Neural progenitor cell (in vitro differentiated cells): ENCODE measurements around the gene MBLAC2.

ENCODE experiments used
- EZH2 ChIP-seq: fragments of 200-600 bp; sonication (generic); IDR thresholded peaks from 2 replicates; pipeline ENCODE4 v1.6.1; 2017; ENCODE audit warnings: antibody characterized with exemption, mild to moderate bottlenecking, moderate library complexity
- EZH2phosphoT487 ChIP-seq: fragments of 200-600 bp; sonication (generic); IDR thresholded peaks from 2 replicates; pipeline ENCODE4 v1.6.1; 2017; ENCODE audit warnings: antibody characterized with exemption
- TF ChIP-seq, protein P1 (sequence below): fragments of 200-600 bp; sonication (generic); IDR thresholded peaks from 2 replicates; pipeline ENCODE4 v1.5.1; 2017; ENCODE audit warnings: antibody characterized with exemption, mild to moderate bottlenecking

DNA sequence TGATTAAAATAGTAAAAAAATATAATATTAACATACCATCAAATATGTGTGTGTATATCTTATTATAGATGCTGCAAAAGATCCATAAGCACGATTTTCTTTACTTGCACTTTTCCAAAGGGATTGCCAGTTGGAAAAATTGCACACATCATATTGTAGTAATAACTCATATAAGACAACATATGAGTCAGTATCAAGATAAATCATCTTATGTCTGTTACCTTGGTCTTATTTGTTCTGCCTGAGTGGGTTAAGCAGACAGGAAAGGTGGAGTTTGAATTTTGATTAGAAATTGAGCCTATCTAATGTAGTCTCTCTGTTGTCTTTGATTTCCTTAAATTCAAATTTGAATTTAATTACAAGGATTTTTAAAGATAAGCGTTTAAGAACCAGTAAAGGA, 30.2 kb upstream of the MBLAC2 start:
- TF ChIP-seq EZH2 (no peak), EZH2phosphoT487 (no peak)
- TF ChIP-seq, protein P1, sequence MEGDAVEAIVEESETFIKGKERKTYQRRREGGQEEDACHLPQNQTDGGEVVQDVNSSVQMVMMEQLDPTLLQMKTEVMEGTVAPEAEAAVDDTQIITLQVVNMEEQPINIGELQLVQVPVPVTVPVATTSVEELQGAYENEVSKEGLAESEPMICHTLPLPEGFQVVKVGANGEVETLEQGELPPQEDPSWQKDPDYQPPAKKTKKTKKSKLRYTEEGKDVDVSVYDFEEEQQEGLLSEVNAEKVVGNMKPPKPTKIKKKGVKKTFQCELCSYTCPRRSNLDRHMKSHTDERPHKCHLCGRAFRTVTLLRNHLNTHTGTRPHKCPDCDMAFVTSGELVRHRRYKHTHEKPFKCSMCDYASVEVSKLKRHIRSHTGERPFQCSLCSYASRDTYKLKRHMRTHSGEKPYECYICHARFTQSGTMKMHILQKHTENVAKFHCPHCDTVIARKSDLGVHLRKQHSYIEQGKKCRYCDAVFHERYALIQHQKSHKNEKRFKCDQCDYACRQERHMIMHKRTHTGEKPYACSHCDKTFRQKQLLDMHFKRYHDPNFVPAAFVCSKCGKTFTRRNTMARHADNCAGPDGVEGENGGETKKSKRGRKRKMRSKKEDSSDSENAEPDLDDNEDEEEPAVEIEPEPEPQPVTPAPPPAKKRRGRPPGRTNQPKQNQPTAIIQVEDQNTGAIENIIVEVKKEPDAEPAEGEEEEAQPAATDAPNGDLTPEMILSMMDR = no peak
